Measurements from ENCODE around the gene MYBPC1.

The MYBPC1 gene

GRCh38 chr12:101694297-101694848 lies 99.6 kb downstream of the MYBPC1 start:
- no peak overlapping the region for H3K4me3 ChIP-seq (ENCODE audit: low read depth, low read length)

- no peak overlapping the region for H3K4me3 ChIP-seq (ENCODE audit: low read depth, low read length)
Observed at GRCh38 chr12:101694986-101695385, 100.2 kb downstream of the MYBPC1 start.

GRCh38 chr12:101695706-101696105 lies 100.9 kb downstream of the MYBPC1 start:
- no peak overlapping the region for H3K4me3 ChIP-seq (ENCODE audit: low read depth, low read length)

GRCh38 chr12:101696251-101697196 lies 101.8 kb downstream of the MYBPC1 start:
- H3K4me3 ChIP-seq (ENCODE audit: low read depth, low read length) = peak overlapping the region; percentile 83

- H3K4me3 ChIP-seq (ENCODE audit: low read depth, low read length) = peak within 1 kb of the TSS; percentile 83
Observed at GRCh38 chr12:101697197-101697929, 102.6 kb downstream of the MYBPC1 start, which contains the start of gene CHPT1. TSS of gene CHPT1 (plus strand) at chr12:101697640. CDS start at chr12:101697862, 222 bp downstream.

GRCh38 chr12:101697930-101698799 lies 103.4 kb downstream of the MYBPC1 start:
- H3K4me3 ChIP-seq (ENCODE audit: low read depth, low read length) = peak overlapping the region; percentile 83

GRCh38 chr12:101698800-101699347 lies 104.1 kb downstream of the MYBPC1 start:
- no peak overlapping the region for H3K4me3 ChIP-seq (ENCODE audit: low read depth, low read length)

- H3K4me3 ChIP-seq (ENCODE audit: low read depth, low read length) = no peak overlapping the region
Observed at GRCh38 chr12:101700299-101700820, 105.6 kb downstream of the MYBPC1 start.

GRCh38 chr12:101703487-101703886 lies 108.7 kb downstream of the MYBPC1 start:
- H3K4me3 ChIP-seq (ENCODE audit: low read depth, low read length) = no peak overlapping the region

GRCh38 chr12:101706403-101706802 lies 111.6 kb downstream of the MYBPC1 start:
- H3K4me3 ChIP-seq (ENCODE audit: low read depth, low read length) = no peak overlapping the region

GRCh38 chr12:101707131-101707782 lies 112.5 kb downstream of the MYBPC1 start:
- no peak overlapping the region for H3K4me3 ChIP-seq (ENCODE audit: low read depth, low read length)

- H3K4me3 ChIP-seq (ENCODE audit: low read depth, low read length) = no peak overlapping the region
Observed at GRCh38 chr12:101710288-101710687, 115.5 kb downstream of the MYBPC1 start.

- H3K4me3 ChIP-seq (ENCODE audit: low read depth, low read length) = no peak overlapping the region
Observed at GRCh38 chr12:101713059-101713682, 118.4 kb downstream of the MYBPC1 start.

- no peak overlapping the region for H3K4me3 ChIP-seq (ENCODE audit: low read depth, low read length)
Observed at GRCh38 chr12:101713930-101714329, 119.2 kb downstream of the MYBPC1 start.

GRCh38 chr12:101714877-101715444 lies 120.2 kb downstream of the MYBPC1 start:
- no peak overlapping the region for H3K4me3 ChIP-seq (ENCODE audit: low read depth, low read length)

GRCh38 chr12:101719566-101719965 lies 124.8 kb downstream of the MYBPC1 start:
- no peak overlapping the region for H3K4me3 ChIP-seq (ENCODE audit: low read depth, low read length)

- no peak overlapping the region for H3K4me3 ChIP-seq (ENCODE audit: low read depth, low read length)
Observed at GRCh38 chr12:101720118-101720517, 125.3 kb downstream of the MYBPC1 start.

- no peak overlapping the region for H3K4me3 ChIP-seq (ENCODE audit: low read depth, low read length)
Observed at GRCh38 chr12:101722392-101722791, 127.6 kb downstream of the MYBPC1 start.

GRCh38 chr12:101727098-101727497 lies 132.3 kb downstream of the MYBPC1 start:
- no peak overlapping the region for H3K4me3 ChIP-seq (ENCODE audit: low read depth, low read length)

Measured in iPS-11a (cell line).